Neural cell (in vitro differentiated cells): ENCODE measurements around the gene XIRP2. TPM values are rescaled to one million over a fixed set of nuclear protein-coding genes. Genes with fewer than 3 reads are reported as not detected.

ENCODE experiments used
- H2AFZ ChIP-seq: fragments of 200-600, 300-800 bp; sonication (generic), shearing (Covaris generic); 2 replicates; pipeline ENCODE4 v1.6.0; 2014; ENCODE audit warnings: low read depth, mild to moderate bottlenecking, antibody characterized with exemption, low read length, moderate library complexity
- H3F3A ChIP-seq: fragments of 200-600 bp; shearing (Covaris generic); 2 replicates; pipeline ENCODE4 v1.6.1; 2016; ENCODE audit warnings: mild to moderate bottlenecking, moderate library complexity, mixed read lengths, antibody characterized with exemption, low read length; ENCODE audit not compliant: insufficient read depth, poor library complexity, severe bottlenecking
- H3K27ac ChIP-seq: fragments of 200-600, 300-800 bp; sonication (generic), shearing (Covaris generic); 2 replicates; pipeline ENCODE4 v1.5.1; 2014; ENCODE audit warnings: mild to moderate bottlenecking, low read length, moderate library complexity
- H3K27me3 ChIP-seq: fragments of 300-800, 200-600 bp; sonication (generic), shearing (Covaris generic); 2 replicates; pipeline ENCODE4 v1.6.0; 2014; ENCODE audit warnings: mild to moderate bottlenecking, low read depth, low read length, moderate library complexity; ENCODE audit not compliant: insufficient read depth
- H3K36me3 ChIP-seq: fragments of 300-800, 200-600 bp; sonication (generic), shearing (Covaris generic); 2 replicates; pipeline ENCODE4 v1.5.1; 2014; ENCODE audit warnings: mild to moderate bottlenecking, antibody characterized with exemption, low read length, moderate library complexity; ENCODE audit not compliant: insufficient read depth
- H3K4me2 ChIP-seq: fragments of 300-800, 200-600 bp; sonication (generic), shearing (Covaris generic); 2 replicates; pipeline ENCODE4 v1.6.0; 2014; ENCODE audit warnings: mild to moderate bottlenecking, low read length
- H3K4me3 ChIP-seq: fragments of 300-800, 200-600 bp; sonication (generic), shearing (Covaris generic); 2 replicates; pipeline ENCODE4 v1.5.1; 2014; ENCODE audit warnings: mild to moderate bottlenecking, low read length, moderate library complexity
- H3K79me2 ChIP-seq: fragments of 200-600 bp; shearing (Covaris generic); replicated peaks from 2 replicates; pipeline ENCODE4 v1.6.0; 2014; ENCODE audit warnings: mild to moderate bottlenecking, low read length, moderate library complexity; ENCODE audit not compliant: insufficient read depth
- H3K9ac ChIP-seq: fragments of 300-800, 200-600 bp; sonication (generic), shearing (Covaris generic); 2 replicates; pipeline ENCODE4 v1.6.1; 2016; ENCODE audit warnings: mild to moderate bottlenecking, low read length, mixed read lengths
- H3K9me2 ChIP-seq: fragments of 200-600 bp; shearing (Covaris generic); 2 replicates; pipeline ENCODE4 v1.6.1; 2016; ENCODE audit warnings: mild to moderate bottlenecking, low read length, mixed read lengths; ENCODE audit not compliant: insufficient read depth
- H3K9me3 ChIP-seq: fragments of 200-600, 300-800 bp; sonication (generic), shearing (Covaris generic); 2 replicates; pipeline ENCODE4 v1.6.1; 2016; ENCODE audit warnings: mild to moderate bottlenecking, mixed run types, low read length, moderate library complexity, mixed read lengths
- H4K20me1 ChIP-seq: fragments of 200-600 bp; shearing (Covaris generic); 2 replicates; pipeline ENCODE4 v1.6.1; 2016; ENCODE audit warnings: mild to moderate bottlenecking, mixed run types; ENCODE audit not compliant: insufficient read depth
- CTCF ChIP-seq: fragments of 450-650 bp; IDR thresholded peaks from 2 replicates; pipeline ENCODE4 v1.5.1; 2014; ENCODE audit warnings: antibody characterized with exemption, mild to moderate bottlenecking, moderate library complexity; ENCODE audit not compliant: poor library complexity, severe bottlenecking
- EP300 ChIP-seq: fragments of 450-650 bp; conservative IDR thresholded peaks from 2 replicates; pipeline ENCODE4 v1.6.1; 2014; ENCODE audit warnings: antibody characterized with exemption, mild to moderate bottlenecking, moderate library complexity; ENCODE audit not compliant: poor library complexity, severe bottlenecking
- EZH2 ChIP-seq: fragments of 200-600, 300-800 bp; shearing (Covaris generic), sonication (generic); IDR thresholded peaks from 2 replicates; pipeline ENCODE4 v1.6.1; 2014; ENCODE audit warnings: antibody characterized with exemption, low read length, borderline replicate concordance, mild to moderate bottlenecking; ENCODE audit not compliant: insufficient read depth, poor library complexity, severe bottlenecking
- MXI1 ChIP-seq: fragments of 450-650 bp; conservative IDR thresholded peaks from 2 replicates; pipeline ENCODE4 v1.6.1; 2014; ENCODE audit warnings: antibody characterized with exemption, mild to moderate bottlenecking; ENCODE audit not compliant: poor library complexity, severe bottlenecking
- POLR2AphosphoS5 ChIP-seq: IDR thresholded peaks from 2 replicates; pipeline ENCODE4 v1.6.1; 2012
- RAD21 ChIP-seq: fragments of 450-650 bp; conservative IDR thresholded peaks from 2 replicates; pipeline ENCODE4 v1.6.1; 2014; ENCODE audit warnings: antibody characterized with exemption, mild to moderate bottlenecking, moderate library complexity
- REST ChIP-seq: IDR thresholded peaks from 2 replicates; pipeline ENCODE4 v1.6.1; 2012; ENCODE audit warnings: borderline replicate concordance
- SMC3 ChIP-seq: fragments of 450-650 bp; conservative IDR thresholded peaks from 2 replicates; pipeline ENCODE4 v1.6.1; 2014; ENCODE audit warnings: antibody characterized with exemption, mild to moderate bottlenecking, moderate library complexity; ENCODE audit not compliant: poor library complexity
- TAF1 ChIP-seq: IDR thresholded peaks from 2 replicates; pipeline ENCODE4 v1.6.1; 2012; ENCODE audit warnings: low read depth
- polyA plus RNA-seq: library from polyadenylated mRNA; depleted of rRNA; stranded (reverse); fragments of >200 nt; gene quantifications from 2 replicates; pipeline ENCODE4 v1.2.3, GENCODE V29; 2014

XIRP2 gene
- polyA plus RNA-seq, 1 donor from 2014 or later = not detected

GRCh38 chr2:167133614-167134013 is 245.3 kb downstream of the XIRP2 start:
- TF ChIP-seq RAD21 (no peak), EP300 (no peak), POLR2AphosphoS5 (no peak), SMC3 (no peak), TAF1 (no peak), MXI1 (no peak), EZH2 (no peak), REST (no peak), CTCF (no peak)
- no peak overlapping the region for H3K27ac ChIP-seq

GRCh38 chr2:167134381-167135072 is 246.2 kb downstream of the XIRP2 start:
- no peaks in the 10 kb centered on the region for H3K36me3 ChIP-seq
- H3K79me2 ChIP-seq = no peaks in the 10 kb centered on the region
- H3K4me3 ChIP-seq = no peak overlapping the region
- no peaks in the 10 kb centered on the region for H4K20me1 ChIP-seq
- H3K27me3 ChIP-seq = no peaks in the 10 kb centered on the region
- no peak overlapping the region for H3K9ac ChIP-seq
- H3K9me3 ChIP-seq = no peaks in the 10 kb centered on the region
- H3K4me2 ChIP-seq = no peak overlapping the region
- TF ChIP-seq POLR2AphosphoS5 = no peak
- TF ChIP-seq CTCF = no peak
- TF ChIP-seq TAF1 = no peak
- no peak for TF ChIP-seq EP300
- no peak for TF ChIP-seq MXI1
- TF ChIP-seq REST = no peak
- TF ChIP-seq SMC3 = no peak
- TF ChIP-seq RAD21 = no peak
- TF ChIP-seq EZH2 = no peak
- H3F3A ChIP-seq = no peaks in the 10 kb centered on the region
- no peaks in the 10 kb centered on the region for H3K9me2 ChIP-seq
- no peak overlapping the region for H2AFZ ChIP-seq
- no peak overlapping the region for H3K27ac ChIP-seq

More at GRCh38 chr2:167133614-167134013, 245.3 kb downstream of the XIRP2 start:
- no peak overlapping the region for H3K4me3 ChIP-seq
- no peaks in the 10 kb centered on the region for H3K79me2 ChIP-seq
- H4K20me1 ChIP-seq = no peaks in the 10 kb centered on the region
- no peak overlapping the region for H3K9ac ChIP-seq
- no peaks in the 10 kb centered on the region for H3F3A ChIP-seq
- H3K9me2 ChIP-seq = no peaks in the 10 kb centered on the region
- H3K27me3 ChIP-seq = no peaks in the 10 kb centered on the region
- H3K36me3 ChIP-seq = no peaks in the 10 kb centered on the region
- no peaks in the 10 kb centered on the region for H3K9me3 ChIP-seq
- no peak overlapping the region for H2AFZ ChIP-seq
- no peak overlapping the region for H3K4me2 ChIP-seq
